HEK293T (cell line): ENCODE data around the gene SH3RF1.

Source experiments
- ARNT ChIP-seq: fragments of 450-650 bp; IDR thresholded peaks from 2 replicates; pipeline ENCODE4 v1.6.1; 2017; ENCODE audit warnings: mild to moderate bottlenecking
- BHLHE40 ChIP-seq: fragments of 450-650 bp; IDR thresholded peaks from 2 replicates; pipeline ENCODE4 v1.6.1; 2016; ENCODE audit warnings: mild to moderate bottlenecking, moderate library complexity, borderline replicate concordance
- ELF4 ChIP-seq: fragments of 450-650 bp; IDR thresholded peaks from 2 replicates; pipeline ENCODE4 v1.6.1; 2017; ENCODE audit warnings: antibody characterized with exemption
- FOXM1 ChIP-seq: fragments of 450-650 bp; IDR thresholded peaks from 2 replicates; pipeline ENCODE4 v1.6.1; 2017; ENCODE audit warnings: mild to moderate bottlenecking, borderline replicate concordance
- HDGF ChIP-seq: fragments of 450-650 bp; IDR thresholded peaks from 2 replicates; pipeline ENCODE4 v1.6.1; 2017; ENCODE audit warnings: antibody characterized with exemption, borderline replicate concordance
- L3MBTL2 ChIP-seq: fragments of 450-650 bp; conservative IDR thresholded peaks from 2 replicates; pipeline ENCODE4 v1.6.1; 2016; ENCODE audit warnings: mild to moderate bottlenecking
- LEF1 ChIP-seq: fragments of 450-650 bp; IDR thresholded peaks from 2 replicates; pipeline ENCODE4 v1.6.1; 2017; ENCODE audit warnings: mild to moderate bottlenecking, borderline replicate concordance
- SP1 ChIP-seq: fragments of 450-650 bp; IDR thresholded peaks from 2 replicates; pipeline ENCODE4 v1.6.1; 2017
- SUZ12 ChIP-seq: fragments of 450-650 bp; IDR thresholded peaks from 2 replicates; pipeline ENCODE4 v1.6.1; 2016; ENCODE audit warnings: mild to moderate bottlenecking
- ZNF384 ChIP-seq: fragments of 450-650 bp; IDR thresholded peaks from 2 replicates; pipeline ENCODE4 v1.6.1; 2016

- TF ChIP-seq ELF4 (no peak), SP1 (no peak), ZNF384 (no peak), L3MBTL2 (no peak), BHLHE40 (no peak), ARNT (no peak), SUZ12 (no peak), HDGF (no peak), LEF1 (no peak), FOXM1 (no peak)
Observed at GRCh38 chr4:169269916-169270809, 593 bp downstream of the SH3RF1 start.
